ENCODE measurements around the gene FRMD8. TPM values are rescaled to one million over a fixed set of nuclear protein-coding genes. Genes with fewer than 3 reads are reported as not detected.

FRMD8 gene
- total and polyA plus RNA-seq, 4 donors = 2.8 to 22.8 (median 15.0) TPM

- Histone ChIP-seq H3K36me3 (ENCODE audit: control insufficient read depth in 4 of 4, insufficient read depth in 3 of 4, low read depth in 1 of 4, low read length in 3 of 4) (peaks cover 0 to 15% (median 2%) of the 10 kb centered on the region in 4 donors), H3K4me3 (ENCODE audit: low read depth in 1 of 3, low read length in 3 of 3) (no peak overlapping the region), H3K27ac (ENCODE audit: low read depth in 1 of 2, low read length in 2 of 2) (no peak overlapping the region), H3K27me3 (ENCODE audit: control insufficient read depth in 4 of 4, insufficient read depth in 4 of 4, low read length in 3 of 4) (no peaks in the 10 kb centered on the region), H3K4me1 (ENCODE audit: control insufficient read depth in 4 of 4, insufficient read depth in 4 of 4, low read length in 3 of 4) (peaks cover 0 to 1% (median under 1%) of the 10 kb centered on the region in 4 donors), H3K9ac (ENCODE audit: low read depth in 1 of 2, low read length in 2 of 2) (no peak overlapping the region), H3K9me3 (ENCODE audit: control insufficient read depth in 4 of 4, low read length in 3 of 4) (no peaks in the 10 kb centered on the region)
- TF ChIP-seq YY1 (IDR thresholded peaks at IDR 0.05) (no peak), CTCF (IDR thresholded peaks at IDR 0.05; ENCODE audit: low read depth, low read length, missing input control) (no peak), JUND (IDR thresholded peaks at IDR 0.05) (no peak), EGR1 (IDR thresholded peaks at IDR 0.05; ENCODE audit: low read depth in 2 of 2) (no peak), MAX (IDR thresholded peaks at IDR 0.05) (no peak), HNF4G (IDR thresholded peaks at IDR 0.05) (no peak), FOXA2 (IDR thresholded peaks at IDR 0.05) (no peak), NR2F2 (IDR thresholded peaks at IDR 0.05) (no peak), GABPA (IDR thresholded peaks at IDR 0.05 in 1 of 2, conservative IDR thresholded peaks at IDR 0.05 in 1 of 2) (no peak), ZBTB33 (IDR thresholded peaks at IDR 0.05) (no peak), RXRA (IDR thresholded peaks at IDR 0.05) (no peak), FOXA1 (IDR thresholded peaks at IDR 0.05) (no peak), HNF4A (conservative IDR thresholded peaks at IDR 0.05) (no peak), TAF1 (conservative IDR thresholded peaks at IDR 0.05) (no peak), ATF3 (IDR thresholded peaks at IDR 0.05) (no peak), SP1 (IDR thresholded peaks at IDR 0.05) (no peak), REST (IDR thresholded peaks at IDR 0.05) (no peak), RAD21 (IDR thresholded peaks at IDR 0.05) (no peak)
- WGBS = 85% methylated on average over 13 of the region's 13 CpGs
- DNase-seq (ENCODE audit: low spot score) = no peak
Measured at GRCh38 chr11:65392186-65392829, 5.9 kb downstream of the FRMD8 start.
